ENCODE results near the gene ADAM12.

ADAM12 gene

GRCh38 chr10:126253611-126253998 is 134.7 kb downstream of the ADAM12 start (continued):
- no peak for TF ChIP-seq ZNF292 (tag by site-specific recombination; IDR thresholded peaks at IDR 0.05; ENCODE audit: borderline replicate concordance, low read depth)
- no peak for TF ChIP-seq ZNF518A (tag by site-specific recombination; conservative IDR thresholded peaks at IDR 0.05; ENCODE audit: low read depth)
- TF ChIP-seq SP2 (tag by site-specific recombination; IDR thresholded peaks at IDR 0.05): no peak
- no peak for TF ChIP-seq TSHZ1 (tag by site-specific recombination; IDR thresholded peaks at IDR 0.05; ENCODE audit: borderline replicate concordance)
- no peak for TF ChIP-seq ZNF10 (tag by site-specific recombination; IDR thresholded peaks at IDR 0.05)
- TF ChIP-seq ZNF19 (tag by site-specific recombination; IDR thresholded peaks at IDR 0.05; ENCODE audit: low read depth): no peak
- TF ChIP-seq PRDM10 (tag by site-specific recombination; IDR thresholded peaks at IDR 0.05): no peak
- no peak for TF ChIP-seq ZNF221 (tag by site-specific recombination; IDR thresholded peaks at IDR 0.05; ENCODE audit: borderline replicate concordance)
- TF ChIP-seq ZXDB (tag by site-specific recombination; IDR thresholded peaks at IDR 0.05): no peak
- TF ChIP-seq SCRT1 (tag by site-specific recombination; IDR thresholded peaks at IDR 0.05; ENCODE audit: borderline replicate concordance): no peak
- no peak for TF ChIP-seq ZNF639 (tag by site-specific recombination; IDR thresholded peaks at IDR 0.05)
- TF ChIP-seq PATZ1 (tag by site-specific recombination; IDR thresholded peaks at IDR 0.05): no peak
- TF ChIP-seq ZNF529 (tag by site-specific recombination; IDR thresholded peaks at IDR 0.05; ENCODE audit: insufficient replicate concordance): no peak
